ENCODE data around the gene HSF2.

DNA sequence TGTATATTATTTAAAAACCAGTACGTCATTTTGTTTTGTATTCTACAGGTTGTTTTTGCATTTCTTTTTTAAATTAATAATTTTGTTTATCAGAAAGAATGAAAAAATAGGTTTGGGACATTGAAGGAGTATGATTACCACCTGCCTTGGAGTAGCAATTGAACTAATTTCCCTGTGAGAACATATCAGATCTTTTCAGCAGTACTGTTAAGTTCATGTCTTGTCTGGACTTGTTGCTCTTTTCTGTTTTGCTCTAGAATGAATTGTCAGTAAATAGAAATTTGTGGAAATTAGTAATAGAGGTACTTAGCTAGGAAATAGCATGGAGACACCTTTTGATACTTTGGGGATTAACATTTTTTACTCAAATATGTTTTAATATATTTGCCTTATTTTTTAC lies 24.3 kb downstream of the HSF2 start:
- TF ChIP-seq POLR2AphosphoS5 (IDR thresholded peaks at IDR 0.05) = no peak
- TF ChIP-seq, protein P1, sequence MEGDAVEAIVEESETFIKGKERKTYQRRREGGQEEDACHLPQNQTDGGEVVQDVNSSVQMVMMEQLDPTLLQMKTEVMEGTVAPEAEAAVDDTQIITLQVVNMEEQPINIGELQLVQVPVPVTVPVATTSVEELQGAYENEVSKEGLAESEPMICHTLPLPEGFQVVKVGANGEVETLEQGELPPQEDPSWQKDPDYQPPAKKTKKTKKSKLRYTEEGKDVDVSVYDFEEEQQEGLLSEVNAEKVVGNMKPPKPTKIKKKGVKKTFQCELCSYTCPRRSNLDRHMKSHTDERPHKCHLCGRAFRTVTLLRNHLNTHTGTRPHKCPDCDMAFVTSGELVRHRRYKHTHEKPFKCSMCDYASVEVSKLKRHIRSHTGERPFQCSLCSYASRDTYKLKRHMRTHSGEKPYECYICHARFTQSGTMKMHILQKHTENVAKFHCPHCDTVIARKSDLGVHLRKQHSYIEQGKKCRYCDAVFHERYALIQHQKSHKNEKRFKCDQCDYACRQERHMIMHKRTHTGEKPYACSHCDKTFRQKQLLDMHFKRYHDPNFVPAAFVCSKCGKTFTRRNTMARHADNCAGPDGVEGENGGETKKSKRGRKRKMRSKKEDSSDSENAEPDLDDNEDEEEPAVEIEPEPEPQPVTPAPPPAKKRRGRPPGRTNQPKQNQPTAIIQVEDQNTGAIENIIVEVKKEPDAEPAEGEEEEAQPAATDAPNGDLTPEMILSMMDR (IDR thresholded peaks at IDR 0.05) = no peak
